GM18870 (cell line): ENCODE data around the gene FBLN2.

Experiments
- ATAC-seq: cut with Tn5 transposase; IDR thresholded peaks from one replicate; pipeline ENCODE4 v1.9.1; 2021; ENCODE audit warnings: moderate library complexity; ENCODE audit not compliant: unreplicated experiment

FBLN2 gene

DNA sequence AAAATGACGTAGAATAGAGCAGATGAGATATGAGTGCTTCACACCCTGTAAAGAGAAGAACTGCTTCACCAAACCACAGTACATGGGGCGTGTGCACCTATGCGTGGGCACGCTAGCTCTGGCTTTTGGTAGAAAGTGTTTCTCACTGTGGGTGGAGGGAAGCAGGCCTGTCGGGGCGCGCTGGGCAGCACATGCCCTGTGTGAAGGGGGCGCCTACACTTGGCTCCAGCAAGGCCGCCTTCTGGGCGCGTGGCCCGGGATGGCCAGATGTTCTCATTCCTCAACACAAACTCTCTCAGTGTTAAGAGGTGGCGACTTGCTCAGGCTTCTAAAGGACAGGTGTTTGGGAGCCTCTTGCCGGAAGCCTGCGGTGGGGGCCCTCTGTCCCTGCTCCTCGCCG lies 90.0 kb downstream of the FBLN2 start:
- ATAC-seq, result no peak

DNA sequence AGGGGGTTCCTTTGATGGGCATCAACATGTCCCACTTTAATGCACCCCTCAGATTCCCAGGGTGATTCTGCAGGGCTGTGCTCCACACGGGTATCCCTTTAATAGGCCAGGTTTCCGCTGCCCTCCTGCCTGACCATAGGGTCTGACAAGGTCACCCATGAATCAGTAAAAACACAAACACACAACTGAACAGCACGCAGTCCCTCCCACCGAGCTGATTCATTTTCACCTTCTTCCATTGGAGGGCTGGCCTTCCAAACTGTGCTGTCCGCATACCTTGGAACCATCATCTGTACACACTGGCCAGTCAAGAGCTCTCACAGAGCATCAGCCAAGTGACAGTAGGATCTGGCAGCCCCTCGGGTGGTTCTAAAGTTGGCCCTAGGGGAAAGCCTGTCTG lies 93.7 kb downstream of the FBLN2 start:
- ATAC-seq, result no peak

DNA sequence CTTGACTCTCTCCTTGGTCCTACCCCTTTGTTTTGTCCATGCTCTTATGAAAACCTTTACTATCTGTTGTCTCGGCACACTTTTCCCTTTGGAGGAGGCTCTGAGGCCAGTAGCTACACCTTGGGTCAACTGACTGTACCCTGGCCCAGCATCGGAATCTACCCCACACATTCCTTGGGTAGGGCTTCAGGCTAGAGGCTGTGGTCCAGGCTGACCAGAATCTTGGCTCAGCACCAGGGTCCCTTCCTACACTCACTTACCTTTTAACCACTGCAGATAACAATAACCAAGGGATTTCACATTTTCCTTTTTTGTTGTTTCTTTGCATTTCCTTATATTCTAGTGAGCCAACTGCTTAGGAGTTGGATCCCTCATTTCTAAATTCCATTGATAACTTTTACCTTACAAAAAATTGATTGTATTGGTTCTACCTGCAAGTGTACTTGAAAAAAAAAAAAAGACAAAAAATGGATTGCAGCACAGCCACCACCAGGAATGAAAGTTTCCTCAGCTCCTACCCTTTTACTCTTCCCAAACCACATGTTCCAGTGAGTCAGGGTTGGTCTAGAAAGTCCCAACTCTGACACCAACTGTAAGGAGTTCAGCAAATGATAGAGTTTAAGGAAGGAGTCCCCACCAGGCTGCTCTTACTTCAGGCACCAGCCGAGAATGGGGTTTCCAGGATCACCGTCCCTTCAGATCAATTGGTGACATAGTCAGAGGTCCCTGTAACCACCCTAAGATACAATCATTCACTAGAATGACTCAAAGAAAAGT lies 95.6 kb downstream of the FBLN2 start:
- no peak for ATAC-seq

DNA sequence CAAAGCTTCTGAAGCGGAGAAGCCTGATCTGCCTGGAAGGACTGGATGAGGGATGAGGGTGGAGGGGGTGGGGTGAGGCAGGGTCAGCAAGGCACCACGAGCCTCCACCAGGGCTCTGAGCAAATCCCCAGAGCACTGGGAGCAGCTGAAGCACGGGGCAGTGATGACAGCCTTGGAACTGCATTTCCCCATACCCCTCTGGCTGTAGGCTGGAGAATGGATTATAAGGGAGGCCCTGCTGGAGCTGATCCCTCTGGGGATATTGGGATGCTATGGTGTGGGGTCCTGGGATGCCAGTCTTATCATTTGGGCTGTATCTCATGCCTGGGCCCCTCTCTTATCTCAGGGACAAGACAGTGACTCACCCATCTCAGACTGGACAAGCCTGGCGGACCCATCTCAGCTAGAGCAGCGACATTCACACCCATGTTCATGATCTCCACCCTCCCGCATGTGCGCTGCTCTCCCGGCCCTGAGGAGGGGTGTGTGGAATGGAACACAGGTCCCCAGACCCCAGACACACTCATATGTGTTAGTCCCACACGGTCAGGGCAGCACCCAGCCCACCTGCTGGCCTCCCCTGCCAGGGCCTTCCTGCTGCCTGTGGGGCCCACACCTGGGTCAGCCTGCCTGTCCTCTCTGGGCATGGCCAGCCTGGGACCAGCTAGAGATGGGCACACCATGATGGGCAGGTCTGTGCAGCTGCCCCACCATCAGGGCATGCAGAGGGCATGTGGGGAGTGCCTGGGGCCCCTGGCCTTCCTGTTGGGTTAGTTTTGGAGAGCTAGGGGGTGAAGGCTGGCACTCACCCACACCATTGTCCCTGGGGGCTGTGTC lies 97.1 kb downstream of the FBLN2 start:
- ATAC-seq, result no peak

DNA sequence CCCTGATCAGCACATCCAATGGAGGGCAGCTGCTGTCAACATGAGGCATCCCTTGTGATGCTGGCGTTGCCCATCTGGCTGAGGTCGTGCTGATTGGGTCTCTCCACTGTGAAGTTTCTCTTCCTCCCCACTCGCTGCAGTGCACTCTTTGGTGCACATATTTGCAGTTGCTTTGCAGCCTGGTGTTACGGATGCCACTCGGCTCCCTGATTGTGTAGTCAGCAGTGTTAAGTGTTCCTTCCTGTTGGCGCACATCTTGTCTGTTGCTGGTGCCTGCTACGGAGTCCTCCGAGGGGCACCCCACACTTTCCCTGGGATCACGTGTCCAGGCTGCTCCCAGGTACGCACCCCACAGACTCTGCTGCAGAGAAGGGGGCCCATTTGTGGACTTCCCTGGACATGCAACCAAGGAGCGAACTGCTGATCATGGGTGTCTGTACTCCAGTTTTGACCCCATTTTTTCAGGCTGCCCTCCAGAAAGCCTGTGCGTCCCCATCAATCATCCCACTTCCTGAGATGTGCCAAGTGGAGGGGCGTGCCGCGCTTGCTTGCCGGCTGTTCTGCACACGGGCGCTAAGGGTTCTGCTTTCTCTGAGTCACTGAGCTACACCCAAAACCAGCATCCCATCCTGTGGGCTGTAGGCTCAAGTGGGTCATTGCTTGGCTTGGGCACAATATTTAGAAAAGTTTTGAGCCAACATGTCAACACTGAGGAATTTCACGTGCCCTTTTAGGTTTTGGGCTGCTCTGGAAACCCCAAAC lies 98.6 kb downstream of the FBLN2 start:
- no peak for ATAC-seq

DNA sequence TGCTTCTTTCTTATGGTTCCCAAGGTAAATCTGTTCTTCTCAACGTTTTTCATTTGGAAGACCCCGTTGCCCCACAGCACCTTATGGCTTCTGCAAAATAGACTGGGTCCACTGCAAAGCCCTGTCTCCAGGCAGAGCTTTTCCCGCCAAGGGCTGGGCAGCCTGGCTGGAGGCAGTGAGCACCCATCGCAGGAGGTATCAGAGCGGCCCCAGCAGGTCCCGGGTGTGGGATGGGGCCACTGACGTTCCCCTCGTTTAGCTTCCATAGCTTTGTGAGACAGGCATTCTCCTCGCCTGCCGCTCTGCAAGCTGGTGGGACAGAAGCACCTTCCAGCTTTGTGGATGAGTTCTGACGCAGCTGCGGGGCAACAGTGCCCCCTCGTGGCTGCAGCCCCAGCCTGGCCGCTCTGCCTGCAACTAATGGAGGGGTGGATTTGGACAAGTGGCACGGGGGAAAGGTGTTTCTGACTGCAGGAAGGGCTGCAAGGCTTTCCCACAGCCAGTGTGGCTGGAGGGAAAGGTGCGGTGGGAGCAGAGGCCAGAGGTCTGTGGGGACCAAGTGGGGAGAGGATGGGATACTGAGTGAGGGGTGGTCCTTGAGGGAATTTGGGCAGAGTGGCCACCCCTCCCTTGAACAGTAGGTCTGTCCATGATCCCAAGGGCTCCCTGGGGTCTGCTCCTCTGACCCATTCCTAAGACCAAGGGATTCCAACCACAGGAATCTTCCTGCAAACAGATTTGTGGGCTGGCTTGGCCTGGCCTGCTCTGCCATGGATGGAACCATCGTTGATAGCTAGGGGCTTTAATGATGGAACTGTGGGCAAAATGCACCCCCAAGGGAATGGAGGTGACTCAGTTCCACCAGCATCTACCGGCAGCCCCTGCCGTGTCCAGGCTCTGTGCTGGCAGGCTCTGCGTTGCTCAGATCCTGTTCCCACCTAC lies 99.4 kb downstream of the FBLN2 start:
- no peak for ATAC-seq

DNA sequence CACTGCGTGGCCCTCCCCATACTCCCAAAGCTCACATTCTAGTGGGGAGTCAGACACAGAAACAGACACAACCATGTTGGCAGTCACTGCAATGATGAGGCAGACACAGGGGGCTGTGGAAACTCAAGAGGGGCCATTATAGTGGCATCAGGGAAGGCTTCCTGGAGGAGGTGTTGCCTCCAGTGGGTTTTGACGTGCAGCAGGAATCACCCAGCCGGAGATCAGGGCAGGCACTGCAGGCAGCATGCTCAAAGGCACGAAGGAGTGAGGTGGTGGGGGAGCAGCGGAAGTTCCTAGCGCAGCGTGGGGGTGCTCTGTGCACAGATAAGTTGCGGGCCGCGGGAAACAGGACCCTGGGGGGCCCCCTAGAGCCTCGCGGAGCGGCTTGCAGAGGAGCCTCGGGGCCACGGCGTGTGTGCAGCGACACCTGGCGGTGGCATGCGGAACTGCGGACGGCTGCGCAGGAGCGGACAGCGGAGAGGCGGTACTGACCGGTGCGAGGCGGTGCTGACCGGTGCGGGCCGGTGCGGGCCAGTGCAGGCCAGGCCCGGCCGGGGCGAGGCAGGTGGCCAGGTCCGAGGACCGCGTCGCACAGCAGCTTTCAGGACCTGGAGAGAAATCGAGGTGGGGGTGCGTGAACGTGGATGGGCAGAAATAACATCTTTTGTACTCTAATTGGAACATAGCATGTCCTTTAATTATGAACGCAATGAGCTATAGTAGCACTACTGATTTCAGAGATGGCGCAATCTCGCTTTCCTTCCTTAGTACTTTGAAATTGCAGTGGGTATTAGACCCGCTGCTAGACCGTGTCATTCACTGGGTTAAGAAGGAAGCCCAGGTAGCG lies 101.5 kb downstream of the FBLN2 start:
- no peak for ATAC-seq

DNA sequence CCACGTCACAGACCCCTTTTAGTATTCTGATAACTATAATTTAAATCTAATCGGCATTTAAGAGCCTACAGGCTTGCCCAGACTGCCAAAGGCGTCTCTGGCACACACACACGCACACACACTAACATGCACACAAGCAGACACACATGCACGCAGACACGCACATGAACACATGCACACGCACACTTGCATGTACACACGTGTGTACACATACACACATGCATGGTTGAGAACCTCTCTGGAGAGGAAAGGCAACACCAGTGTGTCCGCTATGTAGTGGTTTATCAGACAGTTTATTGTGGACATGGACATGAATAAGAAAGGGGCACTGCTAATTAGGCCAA lies 102.1 kb downstream of the FBLN2 start:
- no peak for ATAC-seq

DNA sequence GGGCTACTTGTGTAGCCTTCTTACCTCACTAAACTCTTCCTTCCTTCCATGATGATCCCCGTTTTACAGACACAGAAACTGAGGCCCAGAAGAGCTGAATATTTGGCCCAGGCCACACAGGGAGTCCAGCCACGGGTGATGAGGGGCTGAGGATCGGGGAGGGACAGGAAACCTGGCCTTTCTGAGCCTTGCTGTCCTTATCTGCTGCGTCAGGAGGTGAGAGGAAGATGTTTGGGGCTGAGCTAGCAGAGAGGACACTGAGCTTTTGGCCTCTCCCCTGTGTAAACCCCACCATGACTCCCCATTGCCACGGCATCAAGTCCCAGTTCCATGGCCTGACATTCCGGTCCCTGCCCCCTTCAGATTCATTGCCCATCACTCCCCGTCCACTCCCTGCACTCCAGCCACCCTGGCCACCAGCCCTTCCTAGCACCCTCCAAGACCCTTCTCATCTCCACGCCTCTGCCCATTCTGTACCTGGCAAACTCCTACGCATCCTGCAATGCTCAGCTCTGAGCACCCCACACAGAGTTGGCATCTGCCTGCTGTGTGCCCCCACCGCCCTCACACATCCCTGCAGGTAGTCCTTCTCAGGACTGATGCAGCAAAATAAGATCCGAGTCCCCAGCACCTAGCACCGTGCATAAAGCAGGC lies 103.0 kb downstream of the FBLN2 start:
- ATAC-seq, result no peak

DNA sequence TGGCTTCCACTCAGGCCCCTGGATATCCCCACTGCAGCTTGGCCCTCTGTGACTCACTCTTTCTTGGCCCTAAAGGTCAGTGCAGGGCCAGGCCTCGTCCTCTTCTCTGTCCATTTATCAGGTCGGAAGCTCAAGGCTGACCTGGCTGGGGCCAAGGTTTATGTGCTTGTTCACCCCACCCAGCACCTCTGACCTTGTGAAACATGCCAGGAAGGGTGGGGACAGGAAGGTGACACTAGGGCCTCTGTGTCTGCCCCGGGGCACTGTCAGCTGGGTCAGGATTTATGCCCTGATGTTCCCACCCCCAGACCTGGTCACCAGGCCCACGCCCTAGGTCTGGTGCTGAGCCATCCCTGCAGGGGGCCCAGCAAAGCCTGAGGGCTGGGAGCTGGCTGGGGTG lies 103.8 kb downstream of the FBLN2 start:
- no peak for ATAC-seq

DNA sequence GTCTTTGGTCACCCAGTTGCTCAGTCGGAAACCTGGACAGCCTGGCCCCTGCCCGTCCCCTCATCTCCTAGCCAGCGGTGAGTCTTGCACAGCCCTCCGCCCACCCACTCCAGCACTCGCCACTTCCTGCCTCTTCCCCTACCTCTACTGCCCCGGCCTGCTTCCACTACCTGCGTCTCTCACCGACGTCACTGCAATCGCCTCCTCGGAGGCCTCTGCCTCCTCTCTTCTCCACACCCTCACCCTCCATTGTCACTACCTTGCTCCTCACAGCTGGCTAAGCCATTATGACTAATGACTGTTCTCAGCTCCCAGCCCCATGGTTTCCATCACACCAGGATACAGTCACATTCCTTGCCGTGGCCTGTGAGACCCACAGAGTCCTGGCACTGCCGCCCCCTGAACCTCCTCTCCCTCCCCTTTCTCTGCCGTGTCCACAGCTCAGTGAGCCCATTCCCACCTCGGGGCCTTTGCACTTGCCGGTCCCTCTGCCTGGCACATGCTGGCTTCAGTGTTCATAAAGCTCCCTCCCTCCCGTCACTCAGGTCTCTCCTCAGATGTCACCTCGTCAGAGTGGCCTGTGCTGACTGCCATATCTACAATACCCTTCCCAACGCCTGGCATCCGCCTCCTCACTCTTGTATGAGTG lies 104.8 kb downstream of the FBLN2 start:
- ATAC-seq, result no peak

DNA sequence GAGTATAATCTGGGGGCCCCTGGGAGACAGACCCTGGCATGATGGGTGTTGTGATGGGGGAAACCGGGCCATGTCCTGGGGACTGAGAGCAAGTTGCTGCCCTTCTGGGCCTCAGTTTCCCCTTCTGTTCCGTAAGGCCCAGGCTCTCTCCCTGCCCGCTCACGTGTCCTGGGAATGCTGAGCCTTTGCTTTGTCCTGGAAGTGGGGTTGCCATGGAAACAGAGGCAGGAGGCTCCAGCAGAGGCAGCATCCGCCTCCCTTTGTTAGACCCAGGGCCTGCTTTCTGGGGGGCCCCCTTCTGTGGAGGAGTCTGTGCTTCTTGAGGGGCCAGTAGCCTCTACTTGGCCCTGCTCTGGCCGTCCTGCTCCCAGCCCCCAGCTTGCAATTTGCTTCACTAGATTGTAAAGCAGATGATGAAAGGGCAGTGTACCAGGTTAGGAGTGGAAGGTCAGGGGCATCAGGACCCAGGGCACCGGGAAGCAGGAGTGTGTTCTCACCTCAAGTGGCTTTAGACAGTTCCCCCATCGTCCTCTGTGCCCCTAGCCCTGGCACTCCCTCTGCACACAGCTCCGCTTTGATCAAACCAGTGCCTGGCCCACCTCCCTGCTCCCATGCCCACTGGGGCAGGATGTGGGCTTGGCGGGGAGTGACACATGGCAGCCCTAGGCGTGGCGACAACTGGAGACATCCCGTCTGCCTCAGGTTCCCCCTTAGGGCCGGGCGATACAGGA lies 105.6 kb downstream of the FBLN2 start:
- ATAC-seq, result no peak

DNA sequence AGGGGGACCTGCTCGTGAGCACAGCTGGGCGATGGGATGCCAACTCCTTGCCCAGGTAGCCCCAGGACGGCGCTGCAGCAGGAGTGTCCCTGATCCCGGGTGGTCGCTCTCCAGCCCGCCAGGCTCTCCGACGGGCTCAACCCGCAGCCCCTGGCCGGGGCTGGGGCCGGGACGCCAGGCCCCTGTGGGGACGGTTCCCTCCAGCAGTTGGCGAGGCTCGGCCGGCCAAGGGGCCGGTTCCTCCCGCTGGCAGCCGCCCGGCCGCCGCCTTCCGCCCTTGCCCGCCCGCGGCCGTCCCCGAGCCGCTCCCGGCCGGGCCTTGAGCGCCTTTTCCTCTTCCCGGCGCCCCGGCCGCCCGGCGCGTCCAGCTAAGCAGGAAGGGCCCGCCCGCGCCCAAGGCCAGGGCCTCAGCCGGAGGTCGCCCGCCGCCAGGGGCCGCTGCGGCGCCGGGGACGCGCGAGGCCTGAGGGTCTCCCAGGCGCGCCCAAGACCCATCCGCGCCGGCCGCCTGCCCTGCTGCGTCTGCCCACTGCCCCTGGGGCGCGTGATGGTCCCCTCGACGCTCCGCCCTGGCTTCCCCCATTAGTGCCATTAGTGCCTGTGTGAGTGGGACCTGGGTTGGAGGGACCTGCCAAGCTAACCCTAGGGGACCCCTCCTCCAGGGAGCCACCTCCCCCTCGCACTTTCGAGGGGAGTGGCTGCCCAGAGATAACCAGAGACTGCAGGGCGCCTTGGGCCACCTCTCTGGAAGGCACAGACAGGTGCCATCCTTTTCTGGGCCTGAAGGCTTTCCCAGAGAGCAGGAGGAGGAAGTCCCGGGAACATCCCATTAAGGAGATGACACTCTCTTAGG lies 106.4 kb downstream of the FBLN2 start:
- ATAC-seq, result no peak

DNA sequence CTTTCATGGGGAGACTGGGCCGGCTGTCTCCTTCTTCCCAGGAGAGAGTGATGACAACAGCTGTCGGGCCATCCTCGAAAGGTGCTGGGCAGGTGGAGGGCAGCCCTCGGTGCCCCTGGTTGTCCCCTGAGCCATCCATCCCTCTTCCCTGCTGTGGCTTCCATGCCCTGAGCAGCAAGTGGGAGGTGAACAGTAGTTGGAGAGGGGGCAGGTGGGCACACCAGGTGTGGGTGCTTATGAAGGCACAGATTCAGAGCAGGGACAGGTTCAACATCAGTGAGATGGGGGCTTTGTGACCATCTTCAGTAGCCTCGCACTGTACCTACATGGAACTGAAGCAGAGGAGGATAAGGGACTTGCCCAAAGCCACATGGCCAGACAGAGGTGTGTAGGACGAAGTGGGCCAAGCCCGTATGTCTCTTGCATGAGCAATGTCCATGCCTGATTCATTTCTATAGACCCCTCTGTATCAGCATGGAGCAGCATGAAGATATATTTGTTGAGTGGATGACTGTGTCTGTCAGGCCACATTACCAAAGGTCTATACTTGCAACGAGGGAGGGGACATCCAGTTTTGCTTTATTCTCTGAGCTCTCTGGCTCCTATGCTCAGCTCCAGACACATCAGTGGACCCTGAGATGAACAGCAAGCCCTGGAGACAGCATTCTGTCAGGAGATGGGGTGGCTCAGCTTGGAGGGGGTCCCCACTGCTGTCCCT lies 107.8 kb downstream of the FBLN2 start:
- ATAC-seq, result no peak

DNA sequence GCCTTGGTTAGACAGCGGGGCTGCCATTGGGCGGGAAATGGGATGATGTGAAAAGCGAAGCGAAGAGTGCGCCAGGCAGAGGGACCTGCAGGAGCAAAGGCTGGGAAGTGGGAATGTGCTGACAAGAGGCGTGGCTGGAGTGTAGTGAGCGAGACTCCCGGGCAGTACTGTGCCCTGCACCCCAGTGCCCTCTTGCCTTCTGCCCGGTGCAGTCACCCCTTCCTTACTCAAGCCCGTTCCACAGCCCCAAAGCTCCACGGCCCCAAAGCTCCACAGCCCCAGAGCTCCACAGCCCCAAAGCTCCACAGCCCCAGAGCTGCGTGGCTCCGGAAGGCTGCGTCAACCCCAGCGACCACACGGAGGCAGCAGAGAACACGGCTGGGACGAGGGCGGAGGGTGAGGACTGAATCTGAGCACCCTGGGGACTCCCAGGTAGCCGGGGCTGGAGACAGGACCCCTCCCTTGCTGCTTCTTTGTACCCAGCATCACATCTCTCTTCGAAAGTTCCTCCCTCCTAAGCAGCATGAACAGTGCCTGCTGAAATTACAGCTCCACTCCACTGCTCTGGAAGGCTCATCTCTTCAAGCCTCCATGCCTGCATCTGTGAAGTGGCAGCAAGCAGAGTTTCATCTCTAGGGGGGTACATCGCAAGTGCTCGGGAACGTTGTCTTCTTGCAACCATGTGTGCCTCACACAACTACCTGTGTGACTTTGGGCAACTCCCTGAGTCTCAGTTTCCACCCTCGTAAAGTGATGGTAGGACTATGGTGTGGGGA lies 108.9 kb downstream of the FBLN2 start:
- ATAC-seq, result no peak

DNA sequence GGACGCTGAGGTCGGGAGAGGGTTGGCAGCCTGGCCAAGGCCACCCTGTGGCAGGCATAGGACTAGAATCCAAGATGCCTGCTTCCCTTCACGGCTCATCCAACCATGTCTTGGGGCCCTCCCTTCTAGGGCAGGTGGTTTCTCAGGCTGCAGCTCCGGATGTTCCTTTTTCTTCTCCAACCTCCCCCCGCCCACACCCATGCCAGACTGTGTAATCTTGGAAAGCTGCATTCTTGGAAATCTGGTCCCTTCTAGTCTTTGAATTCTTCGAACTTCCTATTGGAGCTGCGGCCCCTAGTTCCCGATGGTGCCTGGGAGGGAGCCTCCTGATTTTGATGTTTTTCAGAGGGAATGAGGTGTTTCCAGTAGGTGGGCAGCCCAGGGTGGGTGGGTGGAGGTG lies 109.8 kb downstream of the FBLN2 start:
- ATAC-seq, result no peak
